GM23338 (cell line): ENCODE data around the gene SLC48A1. TPM values are rescaled to one million over a fixed set of nuclear protein-coding genes. Genes with fewer than 3 reads are reported as not detected.

Source experiments
- ATAC-seq: fragments of 200-7000 bp; cut with Tn5 transposase; 3 replicates; pipeline ENCODE4 v1.9.1; 2020
- DNase-seq: peaks from one replicate; pipeline ENCODE4 v3.0.0-alpha.2; 2015; ENCODE audit warnings: low spot score
- H2AFZ ChIP-seq: fragments of 200-600 bp; sonication (generic); 2 replicates; pipeline ENCODE4 v1.8.0; 2016; ENCODE audit warnings: antibody characterized with exemption, mild to moderate bottlenecking, moderate library complexity
- H3F3A ChIP-seq: fragments of 200-600 bp; sonication (generic); replicated peaks from 2 replicates; pipeline ENCODE4 v1.8.0; 2017; ENCODE audit warnings: antibody characterized with exemption, mixed run types, low read depth
- H3K27ac ChIP-seq: fragments of 200-600 bp; sonication (generic); 2 replicates; pipeline ENCODE4 v1.6.1; 2016; ENCODE audit warnings: low read depth
- H3K27me3 ChIP-seq: fragments of 200-600 bp; sonication (generic); 2 replicates; pipeline ENCODE4 v1.8.0; 2016; ENCODE audit warnings: mild to moderate bottlenecking, mixed run types, moderate library complexity; ENCODE audit not compliant: insufficient read depth
- H3K36me3 ChIP-seq: fragments of 200-600 bp; sonication (generic); 2 replicates; pipeline ENCODE4 v1.8.0; 2016; ENCODE audit warnings: mild to moderate bottlenecking; ENCODE audit not compliant: insufficient read depth
- H3K4me1 ChIP-seq: fragments of 200-600 bp; sonication (generic); 2 replicates; pipeline ENCODE4 v1.8.0; 2016; ENCODE audit warnings: mild to moderate bottlenecking, moderate library complexity; ENCODE audit not compliant: insufficient read depth
- H3K4me2 ChIP-seq: fragments of 200-600 bp; sonication (generic); 2 replicates; pipeline ENCODE4 v1.7.1; 2017; ENCODE audit warnings: mixed run types
- H3K4me3 ChIP-seq: fragments of 200-600 bp; sonication (generic); 2 replicates; pipeline ENCODE4 v1.6.1; 2016; ENCODE audit warnings: mixed run types
- H3K79me2 ChIP-seq: fragments of 200-600 bp; sonication (generic); replicated peaks from 2 replicates; pipeline ENCODE4 v1.8.0; 2017; ENCODE audit warnings: mild to moderate bottlenecking; ENCODE audit not compliant: insufficient read depth
- H3K9me2 ChIP-seq: fragments of 200-600 bp; sonication (generic); 2 replicates; pipeline ENCODE4 v1.8.0; 2017; ENCODE audit not compliant: insufficient read depth
- H4K20me1 ChIP-seq: fragments of 200-600 bp; sonication (generic); replicated peaks from 2 replicates; pipeline ENCODE4 v1.8.0; 2017; ENCODE audit warnings: mild to moderate bottlenecking; ENCODE audit not compliant: insufficient read depth
- H3K27ac Mint-ChIP-seq: 2 replicates; pipeline ENCODE4 v1.8.0; 2020; ENCODE audit warnings: inconsistent platforms, mild to moderate bottlenecking, moderate library complexity, mixed read lengths
- H3K27me3 Mint-ChIP-seq: 3 replicates; pipeline ENCODE4 v1.8.0; 2022; ENCODE audit warnings: low read depth, mild to moderate bottlenecking, moderate library complexity, mixed read lengths, inconsistent platforms; ENCODE audit not compliant: insufficient read depth, poor library complexity
- H3K36me3 Mint-ChIP-seq: 3 replicates; pipeline ENCODE4 v1.8.0; 2021; ENCODE audit warnings: low read depth, mild to moderate bottlenecking, inconsistent platforms, moderate library complexity, mixed read lengths
- H3K4me1 Mint-ChIP-seq: 3 replicates; pipeline ENCODE4 v1.8.0; 2020; ENCODE audit warnings: mild to moderate bottlenecking, inconsistent platforms, mixed read lengths
- H3K4me3 Mint-ChIP-seq: 3 replicates; pipeline ENCODE4 v1.8.0; 2021; ENCODE audit warnings: moderate library complexity, mild to moderate bottlenecking, inconsistent platforms, mixed read lengths
- H3K9me3 Mint-ChIP-seq: 3 replicates; pipeline ENCODE4 v1.8.0; 2020; ENCODE audit warnings: moderate library complexity, mild to moderate bottlenecking, inconsistent platforms, mixed read lengths
- CREB1 ChIP-seq: fragments of 250-450 bp; sonication (Bioruptor Pico); IDR thresholded peaks from 2 replicates; pipeline ENCODE4 v1.5.0; 2020; ENCODE audit warnings: low read depth, mild to moderate bottlenecking, moderate library complexity
- EZH2 ChIP-seq: fragments of 200-600 bp; sonication (generic); IDR thresholded peaks from one replicate; pipeline ENCODE4 v1.8.0; 2017; ENCODE audit warnings: antibody characterized with exemption, mild to moderate bottlenecking, low read depth; ENCODE audit not compliant: unreplicated experiment
- EZH2phosphoT487 ChIP-seq: fragments of 200-600 bp; sonication (generic); IDR thresholded peaks from one replicate; pipeline ENCODE4 v1.8.1; 2018; ENCODE audit warnings: antibody characterized with exemption; ENCODE audit not compliant: unreplicated experiment
- JUNB ChIP-seq: IDR thresholded peaks from one replicate; pipeline ENCODE4 v1.6.1; 2016; ENCODE audit warnings: antibody characterized with exemption; ENCODE audit not compliant: unreplicated experiment
- NANOG ChIP-seq: IDR thresholded peaks from 2 replicates; pipeline ENCODE4 v1.6.1; 2016; ENCODE audit warnings: antibody characterized with exemption, borderline replicate concordance
- POLR2AphosphoS5 ChIP-seq: IDR thresholded peaks from 2 replicates; pipeline ENCODE4 v1.6.1; 2016; ENCODE audit warnings: antibody characterized with exemption, low read depth
- STAT1 ChIP-seq: IDR thresholded peaks from one replicate; pipeline ENCODE4 v1.6.1; 2016; ENCODE audit warnings: antibody characterized with exemption; ENCODE audit not compliant: unreplicated experiment
- ZNF114 ChIP-seq: fragments of 250-450 bp; sonication (Bioruptor Pico); IDR thresholded peaks from 2 replicates; pipeline ENCODE4 v1.5.0; 2020; ENCODE audit warnings: mild to moderate bottlenecking, moderate library complexity
- ZNF331 ChIP-seq: fragments of 250-450 bp; sonication (Bioruptor Pico); IDR thresholded peaks from 2 replicates; pipeline ENCODE4 v1.5.0; 2020; ENCODE audit warnings: low read depth, mild to moderate bottlenecking, moderate library complexity
- polyA plus RNA-seq: library from polyadenylated mRNA; unstranded; fragments of >200 nt; fragmentation: Nextera tagmentation; extraction: Ambion mirVana; gene quantifications from 2 replicates; pipeline ENCODE4 v1.2.1, GENCODE V29; 2016
- total RNA-seq: library from RNA; depleted of rRNA; stranded (reverse); fragments of >200 nt; shearing (Covaris generic); gene quantifications from 2 replicates; pipeline ENCODE4 v1.2.3, GENCODE V29; 2014
- TF ChIP-seq, protein P1 (sequence below): IDR thresholded peaks from one replicate; pipeline ENCODE4 v1.6.1; 2018; ENCODE audit warnings: antibody characterized with exemption; ENCODE audit not compliant: unreplicated experiment
- TF ChIP-seq, protein P2 (sequence below): IDR thresholded peaks from 2 replicates; pipeline ENCODE4 v1.6.1; 2016; ENCODE audit warnings: antibody characterized with exemption
- TF ChIP-seq, protein P3 (sequence below), 2 experiments: fragments of 200-600 bp in 1 of 2; sonication (generic) in 1 of 2; conservative IDR thresholded peaks; 2 replicates each; pipeline versions ENCODE4 v1.5.1 to v1.6.1; 2016 to 2017; ENCODE audit warnings: antibody characterized with exemption in 2 of 2, low read depth in 2 of 2, mild to moderate bottlenecking in 2 of 2, moderate library complexity in 1 of 2
- TF ChIP-seq, protein P4 (sequence below): fragments of 250-450 bp; sonication (Bioruptor Pico); IDR thresholded peaks from 2 replicates; pipeline ENCODE4 v1.5.0; 2020; ENCODE audit warnings: mild to moderate bottlenecking, moderate library complexity

Gene SLC48A1
- total and polyA plus RNA-seq, 2 experiments from 2014 or later: 5.8 to 9.0 TPM

DNA sequence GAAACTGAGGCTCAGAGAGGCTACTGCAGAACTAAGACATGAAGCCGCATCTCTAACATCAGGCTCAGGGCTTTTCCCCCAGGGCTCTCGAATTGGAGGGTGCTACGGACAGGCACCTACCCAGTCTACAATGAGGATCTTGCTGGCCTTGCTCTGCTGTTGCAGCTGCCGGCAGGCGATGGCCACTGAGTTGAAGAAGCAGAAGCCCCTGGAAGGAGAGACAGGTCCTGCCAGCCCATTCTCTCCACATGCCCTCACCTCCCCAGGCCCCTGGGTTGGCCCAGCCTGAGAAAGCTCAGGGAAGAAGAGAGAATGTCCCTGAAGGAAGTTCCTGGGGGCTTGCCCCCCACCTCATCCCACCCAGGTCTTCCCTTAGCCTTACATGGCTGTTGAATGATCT lies 16.1 kb downstream of the SLC48A1 start:
- Mint-ChIP-seq H3K36me3 (peaks cover 85% of the 10 kb centered on the region), H3K27me3 (peaks cover 11% of the 10 kb centered on the region), H3K4me3 (no peak overlapping the region), H3K4me1 (no peaks in the 10 kb centered on the region; the same call in 2 of the 3 replicates), H3K27ac (no peak overlapping the region), H3K9me3 (no peaks in the 10 kb centered on the region; the same call in 2 of the 3 replicates)
- Histone ChIP-seq H3F3A (no peaks in the 10 kb centered on the region), H3K79me2 (no peaks in the 10 kb centered on the region), H3K4me1 (no peaks in the 10 kb centered on the region), H3K9me2 (no peaks in the 10 kb centered on the region), H3K4me3 (no peak overlapping the region), H3K27me3 (no peaks in the 10 kb centered on the region), H2AFZ (no peak overlapping the region), H4K20me1 (peaks cover 6% of the 10 kb centered on the region; the same call in 1 of the 2 replicates), H3K4me2 (no peak overlapping the region), H3K36me3 (peaks cover 17% of the 10 kb centered on the region), H3K27ac (no peak overlapping the region)
- DNase-seq (no peak), ATAC-seq (no peak)
- TF ChIP-seq POLR2AphosphoS5: no peak
- TF ChIP-seq, protein P1, sequence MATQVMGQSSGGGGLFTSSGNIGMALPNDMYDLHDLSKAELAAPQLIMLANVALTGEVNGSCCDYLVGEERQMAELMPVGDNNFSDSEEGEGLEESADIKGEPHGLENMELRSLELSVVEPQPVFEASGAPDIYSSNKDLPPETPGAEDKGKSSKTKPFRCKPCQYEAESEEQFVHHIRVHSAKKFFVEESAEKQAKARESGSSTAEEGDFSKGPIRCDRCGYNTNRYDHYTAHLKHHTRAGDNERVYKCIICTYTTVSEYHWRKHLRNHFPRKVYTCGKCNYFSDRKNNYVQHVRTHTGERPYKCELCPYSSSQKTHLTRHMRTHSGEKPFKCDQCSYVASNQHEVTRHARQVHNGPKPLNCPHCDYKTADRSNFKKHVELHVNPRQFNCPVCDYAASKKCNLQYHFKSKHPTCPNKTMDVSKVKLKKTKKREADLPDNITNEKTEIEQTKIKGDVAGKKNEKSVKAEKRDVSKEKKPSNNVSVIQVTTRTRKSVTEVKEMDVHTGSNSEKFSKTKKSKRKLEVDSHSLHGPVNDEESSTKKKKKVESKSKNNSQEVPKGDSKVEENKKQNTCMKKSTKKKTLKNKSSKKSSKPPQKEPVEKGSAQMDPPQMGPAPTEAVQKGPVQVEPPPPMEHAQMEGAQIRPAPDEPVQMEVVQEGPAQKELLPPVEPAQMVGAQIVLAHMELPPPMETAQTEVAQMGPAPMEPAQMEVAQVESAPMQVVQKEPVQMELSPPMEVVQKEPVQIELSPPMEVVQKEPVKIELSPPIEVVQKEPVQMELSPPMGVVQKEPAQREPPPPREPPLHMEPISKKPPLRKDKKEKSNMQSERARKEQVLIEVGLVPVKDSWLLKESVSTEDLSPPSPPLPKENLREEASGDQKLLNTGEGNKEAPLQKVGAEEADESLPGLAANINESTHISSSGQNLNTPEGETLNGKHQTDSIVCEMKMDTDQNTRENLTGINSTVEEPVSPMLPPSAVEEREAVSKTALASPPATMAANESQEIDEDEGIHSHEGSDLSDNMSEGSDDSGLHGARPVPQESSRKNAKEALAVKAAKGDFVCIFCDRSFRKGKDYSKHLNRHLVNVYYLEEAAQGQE: no peak
- TF ChIP-seq, protein P2, sequence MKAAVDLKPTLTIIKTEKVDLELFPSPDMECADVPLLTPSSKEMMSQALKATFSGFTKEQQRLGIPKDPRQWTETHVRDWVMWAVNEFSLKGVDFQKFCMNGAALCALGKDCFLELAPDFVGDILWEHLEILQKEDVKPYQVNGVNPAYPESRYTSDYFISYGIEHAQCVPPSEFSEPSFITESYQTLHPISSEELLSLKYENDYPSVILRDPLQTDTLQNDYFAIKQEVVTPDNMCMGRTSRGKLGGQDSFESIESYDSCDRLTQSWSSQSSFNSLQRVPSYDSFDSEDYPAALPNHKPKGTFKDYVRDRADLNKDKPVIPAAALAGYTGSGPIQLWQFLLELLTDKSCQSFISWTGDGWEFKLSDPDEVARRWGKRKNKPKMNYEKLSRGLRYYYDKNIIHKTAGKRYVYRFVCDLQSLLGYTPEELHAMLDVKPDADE: no peak
- TF ChIP-seq EZH2: no peak
- no peak for TF ChIP-seq NANOG
- TF ChIP-seq JUNB: no peak
- TF ChIP-seq STAT1: no peak
- TF ChIP-seq EZH2phosphoT487: no peak
- no peak for TF ChIP-seq CREB1
- no peak for TF ChIP-seq ZNF114 (CRISPR knock-in tag)
- TF ChIP-seq, protein P3, sequence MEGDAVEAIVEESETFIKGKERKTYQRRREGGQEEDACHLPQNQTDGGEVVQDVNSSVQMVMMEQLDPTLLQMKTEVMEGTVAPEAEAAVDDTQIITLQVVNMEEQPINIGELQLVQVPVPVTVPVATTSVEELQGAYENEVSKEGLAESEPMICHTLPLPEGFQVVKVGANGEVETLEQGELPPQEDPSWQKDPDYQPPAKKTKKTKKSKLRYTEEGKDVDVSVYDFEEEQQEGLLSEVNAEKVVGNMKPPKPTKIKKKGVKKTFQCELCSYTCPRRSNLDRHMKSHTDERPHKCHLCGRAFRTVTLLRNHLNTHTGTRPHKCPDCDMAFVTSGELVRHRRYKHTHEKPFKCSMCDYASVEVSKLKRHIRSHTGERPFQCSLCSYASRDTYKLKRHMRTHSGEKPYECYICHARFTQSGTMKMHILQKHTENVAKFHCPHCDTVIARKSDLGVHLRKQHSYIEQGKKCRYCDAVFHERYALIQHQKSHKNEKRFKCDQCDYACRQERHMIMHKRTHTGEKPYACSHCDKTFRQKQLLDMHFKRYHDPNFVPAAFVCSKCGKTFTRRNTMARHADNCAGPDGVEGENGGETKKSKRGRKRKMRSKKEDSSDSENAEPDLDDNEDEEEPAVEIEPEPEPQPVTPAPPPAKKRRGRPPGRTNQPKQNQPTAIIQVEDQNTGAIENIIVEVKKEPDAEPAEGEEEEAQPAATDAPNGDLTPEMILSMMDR (conservative IDR thresholded peaks at IDR 0.05; ENCODE audit: low read depth in 2 of 2): no peak
- no peak for TF ChIP-seq ZNF331 (CRISPR knock-in tag)
- TF ChIP-seq, protein P4, sequence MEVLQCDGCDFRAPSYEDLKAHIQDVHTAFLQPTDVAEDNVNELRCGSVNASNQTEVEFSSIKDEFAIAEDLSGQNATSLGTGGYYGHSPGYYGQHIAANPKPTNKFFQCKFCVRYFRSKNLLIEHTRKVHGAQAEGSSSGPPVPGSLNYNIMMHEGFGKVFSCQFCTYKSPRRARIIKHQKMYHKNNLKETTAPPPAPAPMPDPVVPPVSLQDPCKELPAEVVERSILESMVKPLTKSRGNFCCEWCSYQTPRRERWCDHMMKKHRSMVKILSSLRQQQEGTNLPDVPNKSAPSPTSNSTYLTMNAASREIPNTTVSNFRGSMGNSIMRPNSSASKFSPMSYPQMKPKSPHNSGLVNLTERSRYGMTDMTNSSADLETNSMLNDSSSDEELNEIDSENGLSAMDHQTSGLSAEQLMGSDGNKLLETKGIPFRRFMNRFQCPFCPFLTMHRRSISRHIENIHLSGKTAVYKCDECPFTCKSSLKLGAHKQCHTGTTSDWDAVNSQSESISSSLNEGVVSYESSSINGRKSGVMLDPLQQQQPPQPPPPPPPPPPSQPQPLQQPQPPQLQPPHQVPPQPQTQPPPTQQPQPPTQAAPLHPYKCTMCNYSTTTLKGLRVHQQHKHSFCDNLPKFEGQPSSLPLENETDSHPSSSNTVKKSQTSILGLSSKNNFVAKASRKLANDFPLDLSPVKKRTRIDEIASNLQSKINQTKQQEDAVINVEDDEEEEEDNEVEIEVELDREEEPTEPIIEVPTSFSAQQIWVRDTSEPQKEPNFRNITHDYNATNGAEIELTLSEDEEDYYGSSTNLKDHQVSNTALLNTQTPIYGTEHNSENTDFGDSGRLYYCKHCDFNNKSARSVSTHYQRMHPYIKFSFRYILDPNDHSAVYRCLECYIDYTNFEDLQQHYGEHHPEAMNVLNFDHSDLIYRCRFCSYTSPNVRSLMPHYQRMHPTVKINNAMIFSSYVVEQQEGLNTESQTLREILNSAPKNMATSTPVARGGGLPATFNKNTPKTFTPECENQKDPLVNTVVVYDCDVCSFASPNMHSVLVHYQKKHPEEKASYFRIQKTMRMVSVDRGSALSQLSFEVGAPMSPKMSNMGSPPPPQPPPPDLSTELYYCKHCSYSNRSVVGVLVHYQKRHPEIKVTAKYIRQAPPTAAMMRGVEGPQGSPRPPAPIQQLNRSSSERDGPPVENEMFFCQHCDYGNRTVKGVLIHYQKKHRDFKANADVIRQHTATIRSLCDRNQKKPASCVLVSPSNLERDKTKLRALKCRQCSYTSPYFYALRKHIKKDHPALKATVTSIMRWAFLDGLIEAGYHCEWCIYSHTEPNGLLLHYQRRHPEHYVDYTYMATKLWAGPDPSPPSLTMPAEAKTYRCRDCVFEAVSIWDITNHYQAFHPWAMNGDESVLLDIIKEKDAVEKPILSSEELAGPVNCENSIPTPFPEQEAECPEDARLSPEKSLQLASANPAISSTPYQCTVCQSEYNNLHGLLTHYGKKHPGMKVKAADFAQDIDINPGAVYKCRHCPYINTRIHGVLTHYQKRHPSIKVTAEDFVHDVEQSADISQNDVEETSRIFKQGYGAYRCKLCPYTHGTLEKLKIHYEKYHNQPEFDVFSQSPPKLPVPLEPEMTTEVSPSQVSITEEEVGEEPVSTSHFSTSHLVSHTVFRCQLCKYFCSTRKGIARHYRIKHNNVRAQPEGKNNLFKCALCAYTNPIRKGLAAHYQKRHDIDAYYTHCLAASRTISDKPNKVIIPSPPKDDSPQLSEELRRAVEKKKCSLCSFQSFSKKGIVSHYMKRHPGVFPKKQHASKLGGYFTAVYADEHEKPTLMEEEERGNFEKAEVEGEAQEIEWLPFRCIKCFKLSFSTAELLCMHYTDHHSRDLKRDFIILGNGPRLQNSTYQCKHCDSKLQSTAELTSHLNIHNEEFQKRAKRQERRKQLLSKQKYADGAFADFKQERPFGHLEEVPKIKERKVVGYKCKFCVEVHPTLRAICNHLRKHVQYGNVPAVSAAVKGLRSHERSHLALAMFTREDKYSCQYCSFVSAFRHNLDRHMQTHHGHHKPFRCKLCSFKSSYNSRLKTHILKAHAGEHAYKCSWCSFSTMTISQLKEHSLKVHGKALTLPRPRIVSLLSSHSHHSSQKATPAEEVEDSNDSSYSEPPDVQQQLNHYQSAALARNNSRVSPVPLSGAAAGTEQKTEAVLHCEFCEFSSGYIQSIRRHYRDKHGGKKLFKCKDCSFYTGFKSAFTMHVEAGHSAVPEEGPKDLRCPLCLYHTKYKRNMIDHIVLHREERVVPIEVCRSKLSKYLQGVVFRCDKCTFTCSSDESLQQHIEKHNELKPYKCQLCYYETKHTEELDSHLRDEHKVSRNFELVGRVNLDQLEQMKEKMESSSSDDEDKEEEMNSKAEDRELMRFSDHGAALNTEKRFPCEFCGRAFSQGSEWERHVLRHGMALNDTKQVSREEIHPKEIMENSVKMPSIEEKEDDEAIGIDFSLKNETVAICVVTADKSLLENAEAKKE: no peak
